K562 (cell line): ENCODE data around the gene TENM3. TPM values are rescaled to one million over a fixed set of nuclear protein-coding genes. Genes with fewer than 3 reads are reported as not detected.

Source experiments
- ATAC-seq: fragments of 200-7000 bp; cut with Tn5 transposase; 3 replicates; pipeline ENCODE4 v1.9.1; 2020; ENCODE audit warnings: moderate library complexity
- BruUV-seq: library from RNA; stranded (reverse); fragments of 400-500 nt; replicated peaks from 2 replicates; lab custom pipeline; 2021; lab: Mats Ljungman, UMichigan
- CTCF ChIA-PET: fragments of 300-600 bp; formaldehyde crosslinking; extraction: SDS; loops from one replicate; lab custom pipeline; 2021; ENCODE audit warnings: low intra/inter-chr PET ratio; lab: Yijun Ruan, JAX
- POLR2A ChIA-PET: fragments of 300-600, 350-650 bp; sonication (Branson Sonifier 250); formaldehyde crosslinking; extraction: SDS; loops from one replicate; lab custom pipeline; 2021; ENCODE audit warnings: antibody characterized with exemption, inconsistent platforms; lab: Yijun Ruan, JAX
- DNase-seq, 4 experiments: peaks; one replicate each; pipeline versions ENCODE4 v3.0.0 to v3.0.0-alpha.2; 2011 to 2018; ENCODE audit warnings: low spot score in 3 of 4, mixed read lengths in 3 of 4; ENCODE audit errors: extremely low read depth in 1 of 4
- FAIRE-seq: peaks from 2 replicates; lab custom pipeline; 2011; peaks lifted over from hg19 to GRCh38; lab: Jason Lieb, UNC
- H2AFZ ChIP-seq: 2 replicates; pipeline ENCODE4 v1.6.0; 2011; ENCODE audit warnings: low read depth, low read length, control low read depth, inconsistent platforms
- H3K27ac ChIP-seq: fragments of 200-600 bp; 3 replicates; pipeline ENCODE4 v1.8.0; 2011; ENCODE audit warnings: low read depth, mild to moderate bottlenecking, control low read depth, inconsistent platforms, low read length, moderate library complexity, mixed read lengths; ENCODE audit errors: extremely low read depth
- H3K27me3 ChIP-seq, 2 experiments: fragments of 300-600 bp in 1 of 2; 2 replicates in 1 of 2; 3 replicates in 1 of 2; pipeline versions ENCODE4 v1.6.0 to v1.8.0; 2011; ENCODE audit warnings: inconsistent platforms in 2 of 2, low read length in 2 of 2, mild to moderate bottlenecking in 1 of 2, mixed read lengths in 1 of 2, moderate library complexity in 1 of 2; ENCODE audit not compliant: control insufficient read depth in 2 of 2, insufficient read depth in 2 of 2
- H3K36me3 ChIP-seq: fragments of 300-600 bp; 3 replicates; pipeline ENCODE4 v1.8.0; 2011; ENCODE audit warnings: mild to moderate bottlenecking, low read length, inconsistent platforms; ENCODE audit not compliant: control insufficient read depth, insufficient read depth
- H3K4me1 ChIP-seq, 2 experiments: fragments of 200-600 bp in 1 of 2; replicated peaks in 1 of 2; 2 replicates in 1 of 2; 3 replicates in 1 of 2; pipeline versions ENCODE4 v1.5.1 to v1.8.0; 2011; ENCODE audit warnings: inconsistent platforms in 2 of 2, low read length in 2 of 2, mild to moderate bottlenecking in 1 of 2, mixed read lengths in 1 of 2, moderate library complexity in 1 of 2; ENCODE audit not compliant: control insufficient read depth in 2 of 2, insufficient read depth in 2 of 2
- H3K4me2 ChIP-seq: 2 replicates; pipeline ENCODE4 v1.6.1; 2011; ENCODE audit warnings: low read length, control low read depth, inconsistent platforms, mixed read lengths; ENCODE audit not compliant: insufficient read depth
- H3K4me3 ChIP-seq: fragments of 200-600 bp; sonication (generic), shearing (Covaris generic); 2 replicates; pipeline ENCODE4 v1.5.1; 2016; ENCODE audit warnings: control low read depth, inconsistent platforms
- H3K79me2 ChIP-seq: fragments of 200-600 bp; 3 replicates; pipeline ENCODE4 v1.8.0; 2011; ENCODE audit warnings: low read length, inconsistent platforms; ENCODE audit not compliant: control insufficient read depth, insufficient read depth
- H3K9ac ChIP-seq, 2 experiments: 2 replicates each; pipeline versions ENCODE4 v1.6.0 to v1.6.1; 2011; ENCODE audit warnings: low read depth in 2 of 2, low read length in 2 of 2, control low read depth in 1 of 2, inconsistent platforms in 1 of 2, mild to moderate bottlenecking in 1 of 2, mixed read lengths in 1 of 2; ENCODE audit not compliant: insufficient read depth in 1 of 2
- H3K9me1 ChIP-seq: one replicate; pipeline ENCODE4 v1.6.0; 2011; ENCODE audit warnings: inconsistent platforms, mild to moderate bottlenecking, low read length, moderate library complexity; ENCODE audit not compliant: control insufficient read depth, insufficient read depth
- H3K9me3 ChIP-seq: replicated peaks from 2 replicates; pipeline ENCODE4 v1.5.1; 2011; ENCODE audit warnings: low read depth, low read length, inconsistent platforms; ENCODE audit not compliant: control insufficient read depth, insufficient read depth
- H4K20me1 ChIP-seq: replicated peaks from 2 replicates; pipeline ENCODE4 v1.6.1; 2011; ENCODE audit warnings: low read length, inconsistent platforms, mixed read lengths; ENCODE audit not compliant: control insufficient read depth, insufficient read depth
- E2F3 ChIP-seq: fragments of 250-450 bp; sonication (Bioruptor Pico); IDR thresholded peaks from 2 replicates; pipeline ENCODE4 v1.4.0; 2020; ENCODE audit warnings: mild to moderate bottlenecking
- MAFK ChIP-seq: IDR thresholded peaks from 2 replicates; pipeline ENCODE4 v1.6.1; 2011; ENCODE audit warnings: low read length, improper control_type of control experiment
- MCM3 ChIP-seq: fragments of 450-650 bp; IDR thresholded peaks from 2 replicates; pipeline ENCODE4 v1.6.1; 2016
- NEUROD1 ChIP-seq: fragments of 150-350 bp; IDR thresholded peaks from 2 replicates; pipeline ENCODE4 v1.6.1; 2014; ENCODE audit warnings: borderline replicate concordance, low read length, low read depth; ENCODE audit not compliant: partially characterized antibody
- PCBP2 ChIP-seq: fragments of 200-400 bp; formaldehyde crosslinking; IDR thresholded peaks from 2 replicates; pipeline ENCODE4 v1.6.1; 2018; ENCODE audit warnings: low read length, low read depth, mild to moderate bottlenecking, moderate library complexity; ENCODE audit not compliant: poor library complexity, severe bottlenecking
- RCOR1 ChIP-seq, 2 experiments: IDR thresholded peaks; 2 replicates each; pipeline ENCODE4 v1.6.1; 2012; ENCODE audit warnings: low read depth in 2 of 2, low read length in 2 of 2, borderline replicate concordance in 1 of 2, improper control_type of control experiment in 1 of 2
- SMARCB1 ChIP-seq: IDR thresholded peaks from 2 replicates; pipeline ENCODE4 v1.6.1; 2011; ENCODE audit warnings: improper control_type of control experiment, low read depth; ENCODE audit not compliant: insufficient read length
- SP2 ChIP-seq: IDR thresholded peaks from 2 replicates; pipeline ENCODE4 v1.6.1; 2011; ENCODE audit warnings: mild to moderate bottlenecking, low read depth, low read length, moderate library complexity; ENCODE audit not compliant: poor library complexity, severe bottlenecking; ENCODE audit errors: extremely low read depth
- TFAM ChIP-seq: fragments of 250-450 bp; sonication (Bioruptor Pico); conservative IDR thresholded peaks from 2 replicates; pipeline ENCODE4 v1.5.0; 2021; ENCODE audit warnings: mild to moderate bottlenecking, moderate library complexity
- ZNF143 ChIP-seq: sonication (generic); formaldehyde crosslinking; IDR thresholded peaks from 2 replicates; pipeline ENCODE4 v1.9.0; 2022; ENCODE audit warnings: mild to moderate bottlenecking, missing genetic modification reagents
- ZNF174 ChIP-seq: fragments of 250-450 bp; sonication (Bioruptor Pico); IDR thresholded peaks from 2 replicates; pipeline ENCODE4 v1.4.0; 2020; ENCODE audit warnings: mild to moderate bottlenecking
- ZNF785 ChIP-seq: fragments of 250-450 bp; sonication (Bioruptor Pico); IDR thresholded peaks from 2 replicates; pipeline ENCODE4 v1.4.0; 2020; ENCODE audit warnings: mild to moderate bottlenecking
- WGBS: fragments of 100-300 bp; shearing (Covaris generic); methylation state at CpG from one replicate; pipeline ENCODE4 v1.1.6; 2016; ENCODE audit warnings: low coverage, mixed read lengths; ENCODE audit not compliant: insufficient coverage; ENCODE audit errors: missing lambda C conversion rate; 5-methylcytosine and 5-hydroxymethylcytosine counted together
- in situ Hi-C: fragments of 300-500 bp; cut with MboI; formaldehyde crosslinking; loops from 4 replicates; pipeline ENCODE4 v1.15.0; 2018; ENCODE audit warnings: inconsistent platforms, mixed read lengths
- intact Hi-C: fragments of 100-400 bp; cut with micrococcal nuclease; formaldehyde crosslinking; loops from 2 replicates; pipeline ENCODE4 v1.14.2; 2022
- polyA plus RNA-seq, 8 experiments: library from polyadenylated mRNA; depleted of rRNA in 4 of 8; stranded (reverse) in 5 of 8; unstranded in 3 of 8; fragments of >200 nt; fragmentation: Nextera tagmentation in 2 of 8; fragmentation: Illumina TruSeq in 1 of 8; extraction: Ambion mirVana in 2 of 8; extraction: Trizol in 1 of 8; gene quantifications; 2 replicates each; pipeline versions ENCODE4 v1.2.1 to v1.2.3, GENCODE V29; 2011 to 2014; ENCODE audit warnings: inconsistent platforms in 1 of 8, missing spikeins in 1 of 8
- total RNA-seq, 7 experiments: library from RNA; depleted of rRNA in 6 of 7; stranded (reverse); fragments of >200 nt in 6 of 7; fragmentation: Illumina TruSeq in 2 of 7; extraction: Trizol in 2 of 7; gene quantifications; 2 replicates each; pipeline versions ENCODE4 v1.2.1 to v1.2.3, GENCODE V29; 2011 to 2021; ENCODE audit warnings: low replicate concordance in 1 of 7
- TF ChIP-seq, protein P1 (sequence below): fragments of 150-350 bp; conservative IDR thresholded peaks from 2 replicates; pipeline ENCODE4 v1.6.1; 2014; ENCODE audit warnings: low read length
- TF ChIP-seq, protein P2 (sequence below): sonication (generic); formaldehyde crosslinking; IDR thresholded peaks from 2 replicates; pipeline ENCODE4 v1.8.0; 2022; ENCODE audit warnings: mild to moderate bottlenecking, missing genetic modification reagents, borderline replicate concordance

The TENM3 gene
- total and polyA plus RNA-seq, 9 of the 15 experiments (the other 6 are each of a cell fraction or from before 2014, with no cell fraction given): 0.01 to 0.02 TPM; not detected in 7

DNA sequence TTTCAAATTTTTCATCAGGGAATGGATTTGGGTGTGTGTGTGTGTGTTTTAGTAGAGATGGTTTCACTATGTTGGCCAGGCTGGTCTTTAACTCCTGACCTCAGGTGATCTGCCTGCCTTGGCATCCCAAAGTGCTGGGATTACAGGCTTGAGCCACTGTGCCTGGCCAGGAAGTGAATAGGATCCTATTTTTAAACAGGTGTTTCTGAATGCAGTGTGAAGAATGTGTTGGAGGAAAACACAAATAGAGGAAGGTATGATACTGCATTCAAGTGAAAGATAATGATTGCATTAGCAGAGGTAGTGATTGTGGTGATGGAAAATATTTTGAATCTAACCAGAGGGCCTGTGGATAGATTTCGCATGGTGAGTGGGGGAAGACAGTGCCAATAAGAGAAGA, 189.6 kb downstream of the TENM3 start (continued):
- TF ChIP-seq, protein P1, sequence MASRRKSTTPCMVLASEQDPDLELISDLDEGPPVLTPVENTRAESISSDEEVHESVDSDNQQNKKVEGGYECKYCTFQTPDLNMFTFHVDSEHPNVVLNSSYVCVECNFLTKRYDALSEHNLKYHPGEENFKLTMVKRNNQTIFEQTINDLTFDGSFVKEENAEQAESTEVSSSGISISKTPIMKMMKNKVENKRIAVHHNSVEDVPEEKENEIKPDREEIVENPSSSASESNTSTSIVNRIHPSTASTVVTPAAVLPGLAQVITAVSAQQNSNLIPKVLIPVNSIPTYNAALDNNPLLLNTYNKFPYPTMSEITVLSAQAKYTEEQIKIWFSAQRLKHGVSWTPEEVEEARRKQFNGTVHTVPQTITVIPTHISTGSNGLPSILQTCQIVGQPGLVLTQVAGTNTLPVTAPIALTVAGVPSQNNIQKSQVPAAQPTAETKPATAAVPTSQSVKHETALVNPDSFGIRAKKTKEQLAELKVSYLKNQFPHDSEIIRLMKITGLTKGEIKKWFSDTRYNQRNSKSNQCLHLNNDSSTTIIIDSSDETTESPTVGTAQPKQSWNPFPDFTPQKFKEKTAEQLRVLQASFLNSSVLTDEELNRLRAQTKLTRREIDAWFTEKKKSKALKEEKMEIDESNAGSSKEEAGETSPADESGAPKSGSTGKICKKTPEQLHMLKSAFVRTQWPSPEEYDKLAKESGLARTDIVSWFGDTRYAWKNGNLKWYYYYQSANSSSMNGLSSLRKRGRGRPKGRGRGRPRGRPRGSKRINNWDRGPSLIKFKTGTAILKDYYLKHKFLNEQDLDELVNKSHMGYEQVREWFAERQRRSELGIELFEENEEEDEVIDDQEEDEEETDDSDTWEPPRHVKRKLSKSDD: no peak
- TF ChIP-seq, all 486 proteins: peak for 0

DNA sequence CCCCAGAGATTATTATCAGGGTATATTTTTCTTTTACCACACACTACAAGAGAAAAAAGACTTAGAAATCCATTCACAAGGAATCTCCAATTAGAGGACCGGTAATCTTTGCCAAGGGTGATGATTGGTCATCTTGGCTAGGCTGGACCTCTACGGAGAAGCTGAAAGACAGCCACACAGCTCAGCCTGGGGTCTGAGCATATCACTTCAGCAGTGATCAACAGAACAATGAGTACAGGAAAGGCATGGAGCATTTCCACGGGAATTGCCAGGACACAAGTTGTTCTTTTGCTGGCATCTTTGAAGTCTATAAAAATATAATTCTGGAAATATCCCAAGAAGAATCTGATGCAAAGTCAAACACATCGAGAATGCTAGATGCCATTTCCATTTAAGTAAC, 191.5 kb downstream of the TENM3 start:
- CTCF ChIA-PET: no interaction called here
- no peak overlapping the region for H2AFZ ChIP-seq
- H3K27ac ChIP-seq: no peak overlapping the region
- H3K27me3 ChIP-seq: no peaks in the 10 kb centered on the region
- H3K4me3 ChIP-seq: no peak overlapping the region
- H3K36me3 ChIP-seq: no peaks in the 10 kb centered on the region
- no peak overlapping the region for H3K4me2 ChIP-seq
- whole genome bisulfite sequencing: 0% methylated on average over 4 of the region's 4 CpGs
- intact Hi-C loops: no loop called here
- BruUV-seq: no TSS peak
- H3K4me1 ChIP-seq: no peaks in the 10 kb centered on the region
- DNase-seq: no peak
- no peaks in the 10 kb centered on the region for H3K79me2 ChIP-seq
- no peaks in the 10 kb centered on the region for H4K20me1 ChIP-seq
- H3K9ac ChIP-seq: no peak overlapping the region
- no peaks in the 10 kb centered on the region for H3K9me1 ChIP-seq
- no peak for ATAC-seq
- in situ Hi-C loops: no loop called here
- POLR2A ChIA-PET: no interaction called here
- FAIRE-seq: no peak
- no peaks in the 10 kb centered on the region for H3K9me3 ChIP-seq
- TF ChIP-seq SP2 (no peak), RCOR1 (IDR thresholded peaks at IDR 0.05; ENCODE audit: borderline replicate concordance in 1 of 2, low read depth in 2 of 2, low read length in 2 of 2) (no peak), E2F3 (CRISPR knock-in tag) (no peak), TFAM (CRISPR knock-in tag) (no peak), MAFK (no peak), NEUROD1 (no peak), ZNF143 (CRISPR knock-in tag) (no peak), PCBP2 (no peak), MCM3 (no peak), SMARCB1 (no peak), ZNF785 (no peak), ZNF174 (CRISPR knock-in tag) (no peak)
- TF ChIP-seq, protein P2, sequence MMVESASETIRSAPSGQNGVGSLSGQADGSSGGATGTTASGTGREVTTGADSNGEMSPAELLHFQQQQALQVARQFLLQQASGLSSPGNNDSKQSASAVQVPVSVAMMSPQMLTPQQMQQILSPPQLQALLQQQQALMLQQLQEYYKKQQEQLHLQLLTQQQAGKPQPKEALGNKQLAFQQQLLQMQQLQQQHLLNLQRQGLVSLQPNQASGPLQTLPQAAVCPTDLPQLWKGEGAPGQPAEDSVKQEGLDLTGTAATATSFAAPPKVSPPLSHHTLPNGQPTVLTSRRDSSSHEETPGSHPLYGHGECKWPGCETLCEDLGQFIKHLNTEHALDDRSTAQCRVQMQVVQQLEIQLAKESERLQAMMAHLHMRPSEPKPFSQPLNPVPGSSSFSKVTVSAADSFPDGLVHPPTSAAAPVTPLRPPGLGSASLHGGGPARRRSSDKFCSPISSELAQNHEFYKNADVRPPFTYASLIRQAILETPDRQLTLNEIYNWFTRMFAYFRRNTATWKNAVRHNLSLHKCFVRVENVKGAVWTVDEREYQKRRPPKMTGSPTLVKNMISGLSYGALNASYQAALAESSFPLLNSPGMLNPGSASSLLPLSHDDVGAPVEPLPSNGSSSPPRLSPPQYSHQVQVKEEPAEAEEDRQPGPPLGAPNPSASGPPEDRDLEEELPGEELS (CRISPR knock-in tag): no peak
